Measurements from ENCODE around the gene BTBD19. TPM values are rescaled to one million over a fixed set of nuclear protein-coding genes. Genes with fewer than 3 reads are reported as not detected.
A peak's percentile ranks its signal among the peaks of the same experiment; 100 is the strongest.

BTBD19 gene
- total and polyA plus RNA-seq, 9 of the 15 experiments (the other 6 are each of a cell fraction or from before 2014, with no cell fraction given): 0.22 to 2.0 (median 0.95) TPM

DNA sequence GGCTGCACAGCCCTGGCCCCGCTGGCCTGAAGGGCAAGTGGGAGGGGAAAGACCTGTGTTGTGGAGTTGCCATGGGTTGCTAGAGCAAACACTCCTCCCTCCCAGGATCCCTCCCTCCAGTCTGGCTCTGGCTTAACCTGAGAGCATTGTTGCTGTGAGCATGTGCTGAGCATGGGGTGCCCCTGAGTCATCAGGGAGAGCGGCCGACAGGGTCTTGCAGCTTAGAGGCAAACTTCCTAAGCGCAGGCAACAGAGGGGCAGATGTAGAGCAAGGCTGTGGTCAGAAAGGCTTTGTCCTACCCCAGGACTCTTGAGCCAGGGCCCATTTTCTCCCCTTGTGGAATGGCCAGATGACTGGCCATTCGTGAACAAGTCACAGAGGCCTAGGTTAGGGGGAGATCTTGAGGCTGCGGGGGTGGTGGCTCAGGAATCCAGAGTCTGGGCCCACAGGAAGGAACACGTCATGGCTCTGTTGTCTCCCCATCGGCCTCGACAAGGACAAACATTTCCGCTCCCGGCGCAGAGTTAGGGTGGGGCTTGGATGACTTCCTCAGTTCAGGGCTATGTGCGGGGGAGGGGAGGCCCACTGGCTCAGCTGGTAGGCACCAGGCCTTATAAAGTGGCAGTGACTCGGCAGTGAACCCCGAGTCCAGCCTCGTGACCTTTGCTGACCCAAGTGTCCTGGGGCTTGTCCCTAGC lies 810 bp upstream of the BTBD19 start (continued):
- TF ChIP-seq NFE2 (IDR thresholded peaks at IDR 0.05; ENCODE audit: low read depth) (peak; percentile 81), ZNF586 (CRISPR knock-in tag; conservative IDR thresholded peaks at IDR 0.05) (peak; percentile 75; the same call in 1 of the 2 replicates), ZNF121 (CRISPR knock-in tag; conservative IDR thresholded peaks at IDR 0.05) (no peak), POU5F1 (IDR thresholded peaks at IDR 0.05; ENCODE audit: borderline replicate concordance, low read depth, low read length, partially characterized antibody) (no peak), HNRNPK (IDR thresholded peaks at IDR 0.05; ENCODE audit: low read depth, low read length, poor library complexity, severe bottlenecking) (no peak), EZH2 (IDR thresholded peaks at IDR 0.05; ENCODE audit: borderline replicate concordance, low read depth, low read length) (no peak), NR1H2 (CRISPR knock-in tag; IDR thresholded peaks at IDR 0.05) (no peak; the same call in 1 of the 2 replicates), SRSF3 (IDR thresholded peaks at IDR 0.05; ENCODE audit: insufficient read depth, low read length) (0 out of 2 replicates have a peak, but pooled peaks have one; percentile 10), KAT2B (IDR thresholded peaks at IDR 0.05; ENCODE audit: low read depth, low read length) (no peak), ZNF3 (CRISPR knock-in tag; IDR thresholded peaks at IDR 0.05) (no peak), NONO (IDR thresholded peaks at IDR 0.05; ENCODE audit: low read depth in 2 of 2, low read length in 1 of 2) (no peak), CBFB (CRISPR knock-in tag; IDR thresholded peaks at IDR 0.05) (0 out of 2 replicates have a peak, but pooled peaks have one; percentile 3), TAF1 (IDR thresholded peaks at IDR 0.05; ENCODE audit: control insufficient read depth, extremely low read depth, insufficient read depth, low read length, severe bottlenecking) (peak; percentile 41), GABPA (tag; conservative IDR thresholded peaks at IDR 0.05; ENCODE audit: low read depth) (peak; percentile 90)
- TF ChIP-seq, protein P1, sequence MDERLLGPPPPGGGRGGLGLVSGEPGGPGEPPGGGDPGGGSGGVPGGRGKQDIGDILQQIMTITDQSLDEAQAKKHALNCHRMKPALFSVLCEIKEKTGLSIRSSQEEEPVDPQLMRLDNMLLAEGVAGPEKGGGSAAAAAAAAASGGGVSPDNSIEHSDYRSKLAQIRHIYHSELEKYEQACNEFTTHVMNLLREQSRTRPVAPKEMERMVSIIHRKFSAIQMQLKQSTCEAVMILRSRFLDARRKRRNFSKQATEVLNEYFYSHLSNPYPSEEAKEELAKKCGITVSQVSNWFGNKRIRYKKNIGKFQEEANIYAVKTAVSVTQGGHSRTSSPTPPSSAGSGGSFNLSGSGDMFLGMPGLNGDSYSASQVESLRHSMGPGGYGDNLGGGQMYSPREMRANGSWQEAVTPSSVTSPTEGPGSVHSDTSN (CRISPR knock-in tag; IDR thresholded peaks at IDR 0.05; ENCODE audit: low read depth): no peak
- TF ChIP-seq, protein P1 (tag; conservative IDR thresholded peaks at IDR 0.05; ENCODE audit: low read depth): no peak; the same call in 1 of the 2 replicates
- TF ChIP-seq, protein P2, sequence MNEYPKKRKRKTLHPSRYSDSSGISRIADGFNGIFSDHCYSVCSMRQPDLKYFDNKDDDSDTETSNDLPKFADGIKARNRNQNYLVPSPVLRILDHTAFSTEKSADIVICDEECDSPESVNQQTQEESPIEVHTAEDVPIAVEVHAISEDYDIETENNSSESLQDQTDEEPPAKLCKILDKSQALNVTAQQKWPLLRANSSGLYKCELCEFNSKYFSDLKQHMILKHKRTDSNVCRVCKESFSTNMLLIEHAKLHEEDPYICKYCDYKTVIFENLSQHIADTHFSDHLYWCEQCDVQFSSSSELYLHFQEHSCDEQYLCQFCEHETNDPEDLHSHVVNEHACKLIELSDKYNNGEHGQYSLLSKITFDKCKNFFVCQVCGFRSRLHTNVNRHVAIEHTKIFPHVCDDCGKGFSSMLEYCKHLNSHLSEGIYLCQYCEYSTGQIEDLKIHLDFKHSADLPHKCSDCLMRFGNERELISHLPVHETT (CRISPR knock-in tag; conservative IDR thresholded peaks at IDR 0.05 in 1 of 2, IDR thresholded peaks at IDR 0.05 in 1 of 2): peak in 1 of 2 experiments; percentile 90; a peak in 2 of 4 replicates
- TF ChIP-seq, protein P3, sequence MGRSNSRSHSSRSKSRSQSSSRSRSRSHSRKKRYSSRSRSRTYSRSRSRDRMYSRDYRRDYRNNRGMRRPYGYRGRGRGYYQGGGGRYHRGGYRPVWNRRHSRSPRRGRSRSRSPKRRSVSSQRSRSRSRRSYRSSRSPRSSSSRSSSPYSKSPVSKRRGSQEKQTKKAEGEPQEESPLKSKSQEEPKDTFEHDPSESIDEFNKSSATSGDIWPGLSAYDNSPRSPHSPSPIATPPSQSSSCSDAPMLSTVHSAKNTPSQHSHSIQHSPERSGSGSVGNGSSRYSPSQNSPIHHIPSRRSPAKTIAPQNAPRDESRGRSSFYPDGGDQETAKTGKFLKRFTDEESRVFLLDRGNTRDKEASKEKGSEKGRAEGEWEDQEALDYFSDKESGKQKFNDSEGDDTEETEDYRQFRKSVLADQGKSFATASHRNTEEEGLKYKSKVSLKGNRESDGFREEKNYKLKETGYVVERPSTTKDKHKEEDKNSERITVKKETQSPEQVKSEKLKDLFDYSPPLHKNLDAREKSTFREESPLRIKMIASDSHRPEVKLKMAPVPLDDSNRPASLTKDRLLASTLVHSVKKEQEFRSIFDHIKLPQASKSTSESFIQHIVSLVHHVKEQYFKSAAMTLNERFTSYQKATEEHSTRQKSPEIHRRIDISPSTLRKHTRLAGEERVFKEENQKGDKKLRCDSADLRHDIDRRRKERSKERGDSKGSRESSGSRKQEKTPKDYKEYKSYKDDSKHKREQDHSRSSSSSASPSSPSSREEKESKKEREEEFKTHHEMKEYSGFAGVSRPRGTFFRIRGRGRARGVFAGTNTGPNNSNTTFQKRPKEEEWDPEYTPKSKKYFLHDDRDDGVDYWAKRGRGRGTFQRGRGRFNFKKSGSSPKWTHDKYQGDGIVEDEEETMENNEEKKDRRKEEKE (IDR thresholded peaks at IDR 0.05; ENCODE audit: borderline replicate concordance in 1 of 2, control insufficient read depth in 1 of 2, low read depth in 2 of 2, low read length in 1 of 2): no peak; a peak in 1 of 4 replicates

All from K562 (cell line).